Measurements from ENCODE around the gene PHF2.

Gene PHF2

DNA sequence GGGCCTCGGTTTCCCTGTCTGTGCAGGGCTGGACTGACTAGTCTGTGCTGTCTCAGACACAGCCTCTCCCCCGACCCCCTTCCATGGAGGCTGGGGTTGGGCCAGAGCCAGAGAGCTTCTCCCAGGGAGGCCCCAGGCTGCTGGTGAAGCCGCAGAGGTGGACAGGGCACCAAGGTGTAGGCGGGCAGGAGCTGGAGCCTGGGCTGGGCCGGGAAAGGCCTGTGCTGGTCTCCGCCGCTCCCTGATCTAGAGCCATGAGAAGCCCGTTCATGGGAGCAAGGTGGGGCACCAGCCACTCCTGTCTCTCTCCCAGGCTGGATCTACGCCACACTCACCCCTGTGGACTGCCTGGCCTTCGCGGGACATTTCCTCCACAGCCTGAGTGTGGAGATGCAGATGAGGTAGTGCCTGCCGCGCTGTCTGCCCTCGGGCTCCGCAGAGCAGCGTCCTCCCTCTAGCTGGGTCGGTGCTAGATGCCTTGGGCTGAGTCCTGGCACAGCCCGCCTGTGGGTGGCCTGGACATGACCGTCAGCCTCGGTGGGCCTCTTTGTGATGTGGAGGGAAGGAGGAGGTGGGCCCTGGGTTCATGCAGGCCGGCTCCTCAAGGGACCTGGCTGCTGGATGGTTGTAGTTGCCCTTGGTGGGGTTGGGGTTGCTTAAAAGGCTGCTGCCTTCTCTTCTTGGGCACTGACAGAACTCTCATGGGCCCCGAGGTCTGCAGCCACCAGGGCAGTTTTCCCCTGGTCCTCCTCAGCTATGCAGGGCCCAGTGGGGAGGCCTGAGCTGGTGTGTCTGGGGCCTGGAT, 79.4 kb downstream of the PHF2 start:
- no peak overlapping the region for H3K4me3 ChIP-seq (ENCODE audit: low read depth, low read length)
- TF ChIP-seq KLF16 (tag by site-specific recombination; IDR thresholded peaks at IDR 0.05), result no peak
- TF ChIP-seq ZNF473 (tag by site-specific recombination; IDR thresholded peaks at IDR 0.05), result no peak
- TF ChIP-seq ZNF692 (tag by site-specific recombination; IDR thresholded peaks at IDR 0.05), result no peak
- TF ChIP-seq, protein P1, sequence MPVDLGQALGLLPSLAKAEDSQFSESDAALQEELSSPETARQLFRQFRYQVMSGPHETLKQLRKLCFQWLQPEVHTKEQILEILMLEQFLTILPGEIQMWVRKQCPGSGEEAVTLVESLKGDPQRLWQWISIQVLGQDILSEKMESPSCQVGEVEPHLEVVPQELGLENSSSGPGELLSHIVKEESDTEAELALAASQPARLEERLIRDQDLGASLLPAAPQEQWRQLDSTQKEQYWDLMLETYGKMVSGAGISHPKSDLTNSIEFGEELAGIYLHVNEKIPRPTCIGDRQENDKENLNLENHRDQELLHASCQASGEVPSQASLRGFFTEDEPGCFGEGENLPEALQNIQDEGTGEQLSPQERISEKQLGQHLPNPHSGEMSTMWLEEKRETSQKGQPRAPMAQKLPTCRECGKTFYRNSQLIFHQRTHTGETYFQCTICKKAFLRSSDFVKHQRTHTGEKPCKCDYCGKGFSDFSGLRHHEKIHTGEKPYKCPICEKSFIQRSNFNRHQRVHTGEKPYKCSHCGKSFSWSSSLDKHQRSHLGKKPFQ (tag by site-specific recombination; IDR thresholded peaks at IDR 0.05), result no peak
- TF ChIP-seq GLI4 (tag by site-specific recombination; IDR thresholded peaks at IDR 0.05), result no peak
- TF ChIP-seq ZNF571 (tag by site-specific recombination; IDR thresholded peaks at IDR 0.05), result no peak
- ChIA-PET POLR2A (no interaction called here), CTCF (no interaction called here)
- H3K27ac ChIP-seq (ENCODE audit: extremely low read depth, low read depth, low read length), result no peak overlapping the region
- no peaks in the 10 kb centered on the region for H3K4me1 ChIP-seq (ENCODE audit: control insufficient read depth, insufficient read depth, low read length)
- no peaks in the 10 kb centered on the region for H3K9me3 ChIP-seq (ENCODE audit: control insufficient read depth, insufficient read depth, low read depth, low read length)
- peaks cover 0 to 74% of the 10 kb centered on the region in 2 experiments; a peak in 1 of 3 replicates for H3K36me3 ChIP-seq (ENCODE audit: control insufficient read depth in 2 of 2, insufficient read depth in 1 of 2, low read length in 2 of 2)

- no peaks in the 10 kb centered on the region for H3K9me3 ChIP-seq (ENCODE audit: control insufficient read depth, insufficient read depth, low read depth, low read length)
- H3K36me3 ChIP-seq (ENCODE audit: control insufficient read depth in 2 of 2, insufficient read depth in 1 of 2, low read length in 2 of 2), result peaks cover 0 to 67% of the 10 kb centered on the region in 2 experiments; a peak in 2 of 3 replicates
- H3K4me3 ChIP-seq (ENCODE audit: low read depth, low read length), result no peak overlapping the region
- CTCF ChIA-PET, result no interaction called here
- TF ChIP-seq BCL6B (tag by site-specific recombination; IDR thresholded peaks at IDR 0.05) (no peak), ZNF585B (tag by site-specific recombination; IDR thresholded peaks at IDR 0.05) (no peak), ZNF449 (tag by site-specific recombination; IDR thresholded peaks at IDR 0.05) (no peak), ZSCAN18 (tag by site-specific recombination; IDR thresholded peaks at IDR 0.05) (no peak), ZNF510 (tag by site-specific recombination; IDR thresholded peaks at IDR 0.05; ENCODE audit: insufficient replicate concordance) (no peak), ZNF704 (tag by site-specific recombination; IDR thresholded peaks at IDR 0.05) (no peak), ZNF23 (tag by site-specific recombination; IDR thresholded peaks at IDR 0.05; ENCODE audit: borderline replicate concordance) (no peak), YY2 (tag by site-specific recombination; IDR thresholded peaks at IDR 0.05) (no peak), ZNF624 (tag by site-specific recombination; IDR thresholded peaks at IDR 0.05) (no peak), ZNF221 (tag by site-specific recombination; IDR thresholded peaks at IDR 0.05; ENCODE audit: borderline replicate concordance) (no peak)
- TF ChIP-seq, protein P2, sequence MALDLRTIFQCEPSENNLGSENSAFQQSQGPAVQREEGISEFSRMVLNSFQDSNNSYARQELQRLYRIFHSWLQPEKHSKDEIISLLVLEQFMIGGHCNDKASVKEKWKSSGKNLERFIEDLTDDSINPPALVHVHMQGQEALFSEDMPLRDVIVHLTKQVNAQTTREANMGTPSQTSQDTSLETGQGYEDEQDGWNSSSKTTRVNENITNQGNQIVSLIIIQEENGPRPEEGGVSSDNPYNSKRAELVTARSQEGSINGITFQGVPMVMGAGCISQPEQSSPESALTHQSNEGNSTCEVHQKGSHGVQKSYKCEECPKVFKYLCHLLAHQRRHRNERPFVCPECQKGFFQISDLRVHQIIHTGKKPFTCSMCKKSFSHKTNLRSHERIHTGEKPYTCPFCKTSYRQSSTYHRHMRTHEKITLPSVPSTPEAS (tag by site-specific recombination; IDR thresholded peaks at IDR 0.05), result no peak
- POLR2A ChIA-PET, result no interaction called here
- H3K4me1 ChIP-seq (ENCODE audit: control insufficient read depth, insufficient read depth, low read length), result no peaks in the 10 kb centered on the region
- no peak overlapping the region for H3K27ac ChIP-seq (ENCODE audit: extremely low read depth, low read depth, low read length)
Observed at GRCh38 chr9:93656426-93657239, 80.2 kb downstream of the PHF2 start.

All from HEK293 (cell line).